WERI-Rb-1 (cell line): ENCODE data around the gene ZNF800.

Experiments used
- DNase-seq: peaks from one replicate; pipeline ENCODE4 v3.0.0-alpha.2; 2020
- H3K27ac ChIP-seq: fragments of 250-450 bp; sonication (Bioruptor Pico); 2 replicates; pipeline ENCODE4 v1.5.1; 2020; ENCODE audit warnings: mild to moderate bottlenecking, moderate library complexity
- H3K27me3 ChIP-seq: fragments of 250-450 bp; sonication (Bioruptor Pico); 2 replicates; pipeline ENCODE4 v1.5.1; 2021; ENCODE audit warnings: mild to moderate bottlenecking, low read depth, moderate library complexity; ENCODE audit not compliant: insufficient read depth, severe bottlenecking
- H3K36me3 ChIP-seq: fragments of 250-450 bp; sonication (Bioruptor Pico); 2 replicates; pipeline ENCODE4 v1.5.1; 2020; ENCODE audit warnings: mild to moderate bottlenecking, moderate library complexity
- H3K4me3 ChIP-seq: 2 replicates; pipeline ENCODE4 v1.5.1; 2011; ENCODE audit warnings: low read depth, mild to moderate bottlenecking, control low read depth, low read length
- H3K9me3 ChIP-seq: fragments of 250-450 bp; sonication (Bioruptor Pico); 2 replicates; pipeline ENCODE4 v1.5.1; 2021; ENCODE audit warnings: mild to moderate bottlenecking, moderate library complexity; ENCODE audit not compliant: severe bottlenecking
- CTCF ChIP-seq: IDR thresholded peaks from 2 replicates; pipeline ENCODE4 v1.5.1; 2011; ENCODE audit warnings: low read depth, mild to moderate bottlenecking, control low read depth, inconsistent platforms, low read length

The ZNF800 gene

DNA sequence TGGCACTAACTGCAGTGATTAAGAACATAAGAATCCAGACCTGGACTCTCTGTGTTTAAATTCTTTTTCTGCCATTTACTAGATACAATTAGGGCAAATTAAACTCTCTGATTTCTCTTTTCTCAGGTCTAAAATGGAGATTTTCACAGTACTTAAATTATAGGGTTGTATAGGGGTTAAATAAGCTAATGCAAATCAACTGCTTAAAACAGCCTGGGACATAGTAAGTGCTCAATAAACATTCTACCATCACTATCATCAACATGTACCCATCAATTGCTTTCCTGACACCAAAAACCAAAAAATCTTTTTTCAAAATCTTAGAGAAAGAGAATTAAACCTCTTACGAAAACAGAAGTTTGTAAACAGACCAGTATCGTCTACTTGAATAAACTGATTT is 4.5 kb downstream of the ZNF800 start:
- Histone ChIP-seq H3K27ac (no peak overlapping the region), H3K36me3 (peaks cover 64% of the 10 kb centered on the region), H3K27me3 (no peaks in the 10 kb centered on the region), H3K4me3 (no peak overlapping the region), H3K9me3 (no peaks in the 10 kb centered on the region)
- no peak for TF ChIP-seq CTCF
- no peak for DNase-seq

GRCh38 chr7:127383123-127383835 is 9.2 kb downstream of the ZNF800 start:
- DNase-seq, result no peak
- no peaks in the 10 kb centered on the region for H3K27me3 ChIP-seq
- H3K27ac ChIP-seq, result no peak overlapping the region
- H3K36me3 ChIP-seq, result peaks cover 52% of the 10 kb centered on the region
- no peaks in the 10 kb centered on the region for H3K9me3 ChIP-seq
- H3K4me3 ChIP-seq, result no peak overlapping the region
- TF ChIP-seq CTCF, result no peak

GRCh38 chr7:127382301-127383085 is 10.0 kb downstream of the ZNF800 start:
- no peaks in the 10 kb centered on the region for H3K9me3 ChIP-seq
- no peaks in the 10 kb centered on the region for H3K27me3 ChIP-seq
- peaks cover 44% of the 10 kb centered on the region for H3K36me3 ChIP-seq
- no peak for TF ChIP-seq CTCF
- H3K4me3 ChIP-seq, result no peak overlapping the region
- DNase-seq, result no peak
- H3K27ac ChIP-seq, result no peak overlapping the region

DNA sequence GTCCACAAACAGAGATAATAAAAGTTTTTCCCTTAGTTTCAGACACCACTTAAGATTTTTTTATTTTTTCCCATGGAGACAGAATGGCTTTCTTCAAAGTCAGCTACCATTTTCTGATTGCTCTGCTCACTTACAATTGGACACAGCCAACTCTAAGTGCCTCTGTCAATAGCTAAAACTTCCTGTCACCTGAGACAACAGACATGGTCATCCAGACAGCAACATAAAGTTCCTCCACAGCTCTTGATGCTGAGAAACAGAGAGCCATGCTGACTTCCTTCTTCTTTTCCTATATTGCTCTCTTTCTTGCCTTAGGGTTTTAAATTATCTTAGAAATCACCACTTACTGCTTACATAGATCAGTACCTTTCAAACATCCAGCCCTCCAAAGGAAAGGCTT is 12.0 kb downstream of the ZNF800 start:
- no peak for DNase-seq
- TF ChIP-seq CTCF, result no peak
- Histone ChIP-seq H3K36me3 (peaks cover 47% of the 10 kb centered on the region), H3K27me3 (no peaks in the 10 kb centered on the region), H3K4me3 (no peak overlapping the region), H3K27ac (no peak overlapping the region), H3K9me3 (no peaks in the 10 kb centered on the region)

GRCh38 chr7:127379642-127380041 is 12.9 kb downstream of the ZNF800 start:
- no peaks in the 10 kb centered on the region for H3K9me3 ChIP-seq
- no peak overlapping the region for H3K27ac ChIP-seq
- no peak for DNase-seq
- no peaks in the 10 kb centered on the region for H3K27me3 ChIP-seq
- no peak for TF ChIP-seq CTCF
- no peak overlapping the region for H3K4me3 ChIP-seq
- peaks cover 39% of the 10 kb centered on the region for H3K36me3 ChIP-seq

DNA sequence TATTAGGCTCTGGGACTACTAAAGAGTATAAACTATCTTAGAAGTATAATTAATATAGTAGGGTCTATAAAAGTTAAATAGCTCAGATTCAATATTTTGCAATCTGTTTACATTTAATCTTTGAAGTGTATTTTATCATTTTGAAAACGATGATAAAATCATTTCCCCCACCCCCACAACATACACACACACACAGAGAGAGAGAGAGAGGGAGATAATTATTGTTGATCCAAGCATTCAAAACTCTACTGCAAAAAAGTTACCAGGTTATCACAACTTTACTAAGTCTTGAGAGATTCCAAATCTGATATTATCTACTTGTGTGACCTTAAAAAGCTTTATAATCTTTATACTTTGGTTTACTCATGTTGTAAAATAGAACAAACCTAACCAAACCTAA is 14.0 kb downstream of the ZNF800 start:
- TF ChIP-seq CTCF, result no peak

More for the DNA sequence above, 14.0 kb downstream of the ZNF800 start:
- Histone ChIP-seq H3K4me3 (no peak overlapping the region), H3K27me3 (no peaks in the 10 kb centered on the region), H3K27ac (no peak overlapping the region), H3K9me3 (no peaks in the 10 kb centered on the region), H3K36me3 (peaks cover 45% of the 10 kb centered on the region)
- DNase-seq, result no peak
